Muscle layer of duodenum (tissue), 2 donors: ENCODE results near the gene RASSF4.
A peak's percentile ranks its signal among the peaks of the same experiment; 100 is the strongest.

ENCODE experiments used
- H3K27ac ChIP-seq: one replicate; pipeline ENCODE4 v1.7.0; 2013; ENCODE audit warnings: mild to moderate bottlenecking, low read length
- H3K27me3 ChIP-seq: one replicate; pipeline ENCODE4 v1.7.0; 2013; ENCODE audit warnings: low read depth, mild to moderate bottlenecking, control low read depth, low read length
- H3K36me3 ChIP-seq, 2 donors: one replicate each; pipeline ENCODE4 v1.7.0; 2013; ENCODE audit warnings: low read length in 2 of 2, control low read depth in 1 of 2, mild to moderate bottlenecking in 1 of 2; ENCODE audit not compliant: insufficient read depth in 2 of 2, control insufficient read depth in 1 of 2
- H3K4me1 ChIP-seq, 2 donors: one replicate each; pipeline ENCODE4 v1.7.0; 2013; ENCODE audit warnings: low read length in 2 of 2, mild to moderate bottlenecking in 2 of 2, control low read depth in 1 of 2, moderate library complexity in 1 of 2; ENCODE audit not compliant: insufficient read depth in 2 of 2, control insufficient read depth in 1 of 2
- H3K4me3 ChIP-seq, 2 donors: one replicate each; pipeline ENCODE4 v1.7.0; 2013; ENCODE audit warnings: low read length in 2 of 2, low read depth in 1 of 2, mild to moderate bottlenecking in 1 of 2
- H3K9me3 ChIP-seq, 2 donors: one replicate each; pipeline ENCODE4 v1.7.0; 2013; ENCODE audit warnings: low read length in 2 of 2, control low read depth in 1 of 2, mild to moderate bottlenecking in 1 of 2; ENCODE audit not compliant: control insufficient read depth in 1 of 2
- donor health status: healthy.

RASSF4 gene

DNA sequence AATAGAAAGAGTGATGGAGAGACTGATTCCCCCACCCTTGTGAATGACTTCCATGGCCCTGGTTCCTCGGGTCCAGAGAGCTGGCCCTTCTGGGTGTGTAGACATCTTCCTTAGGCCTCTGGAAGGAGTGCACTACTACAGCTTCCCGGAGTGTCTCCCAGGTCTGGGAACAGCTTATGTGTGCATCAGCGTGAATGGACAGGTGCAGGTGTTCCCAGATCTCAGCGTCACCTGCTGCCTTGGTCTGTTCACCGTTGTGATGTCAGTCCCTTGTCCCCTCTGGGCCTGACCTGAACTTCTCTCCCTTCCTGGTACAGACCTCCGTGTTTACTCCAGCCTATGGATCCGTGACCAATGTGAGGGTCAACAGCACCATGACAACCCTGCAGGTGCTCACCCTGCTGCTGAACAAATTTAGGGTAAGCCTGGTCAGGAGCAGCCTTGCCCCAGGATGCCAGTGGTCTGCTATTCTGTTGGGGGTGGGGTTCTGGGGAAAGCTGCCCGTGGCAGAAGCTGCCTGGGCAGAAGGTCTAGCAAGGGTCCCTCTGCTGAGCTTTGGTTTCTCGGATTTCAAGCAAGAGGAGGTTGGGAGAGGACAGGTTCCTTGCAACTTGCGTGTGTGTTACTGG is 29.5 kb downstream of the RASSF4 start:
- H3K27ac ChIP-seq = no peak overlapping the region
- no peaks in the 10 kb centered on the region for H3K4me1 ChIP-seq
- H3K36me3 ChIP-seq = peaks cover 27 to 31% of the 10 kb centered on the region in 2 donors
- H3K27me3 ChIP-seq = no peaks in the 10 kb centered on the region
- H3K4me3 ChIP-seq = no peak overlapping the region
- H3K9me3 ChIP-seq = no peaks in the 10 kb centered on the region

DNA sequence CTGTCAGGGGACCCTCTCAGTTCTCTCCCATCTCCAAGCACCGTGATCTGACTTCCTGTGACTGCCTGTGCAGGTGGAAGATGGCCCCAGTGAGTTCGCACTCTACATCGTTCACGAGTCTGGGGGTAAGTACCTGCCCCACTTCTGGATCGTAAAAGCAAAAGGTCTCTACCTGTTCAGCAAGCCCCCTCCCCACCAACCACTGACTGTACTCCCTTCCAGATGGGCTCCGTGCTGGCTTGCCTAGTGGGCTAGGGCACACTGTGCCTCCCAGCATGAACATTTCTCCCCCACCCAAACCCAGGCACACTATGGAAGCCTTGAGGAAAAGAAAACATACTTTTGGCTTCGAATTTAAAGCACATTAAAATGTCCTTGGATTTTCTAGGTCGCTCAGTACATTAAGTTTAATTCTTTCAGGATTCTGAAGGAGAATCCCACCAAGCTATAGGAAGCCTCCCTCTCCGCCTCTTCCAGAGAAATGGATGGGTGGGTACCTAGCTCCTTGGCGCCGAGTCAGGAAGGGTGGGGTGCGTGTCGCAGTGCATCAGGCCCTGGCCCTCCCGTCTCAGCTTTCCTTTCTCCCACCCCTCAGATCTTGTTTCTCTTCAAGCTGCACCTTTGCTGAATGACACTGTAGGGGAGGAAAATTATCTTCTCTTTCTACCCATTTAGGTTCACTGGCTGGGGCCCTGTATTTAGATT is 30.1 kb downstream of the RASSF4 start:
- Histone ChIP-seq H3K4me1 (peaks cover 0 to 2% of the 10 kb centered on the region in 2 donors), H3K27ac (no peak overlapping the region), H3K36me3 (peaks cover 24 to 27% of the 10 kb centered on the region in 2 donors), H3K9me3 (no peaks in the 10 kb centered on the region), H3K4me3 (no peak overlapping the region), H3K27me3 (no peaks in the 10 kb centered on the region)

DNA sequence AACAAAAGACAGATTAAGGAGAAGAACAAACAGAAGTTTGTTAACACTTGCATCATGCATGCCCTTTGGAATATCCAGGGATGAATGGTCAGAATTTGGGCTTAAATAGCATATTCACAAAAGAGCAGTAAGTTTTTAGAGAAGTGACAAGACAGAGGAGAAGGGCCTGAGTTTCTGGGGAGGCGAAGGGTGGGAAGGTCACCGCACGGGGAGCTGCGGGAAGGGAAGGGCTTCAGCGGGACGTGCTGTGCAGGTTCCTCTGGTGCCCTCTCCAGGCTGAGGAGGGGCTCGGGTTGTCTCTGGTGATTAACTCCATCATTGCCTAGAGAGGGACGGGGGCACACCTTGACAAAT is 30.7 kb downstream of the RASSF4 start:
- H3K9me3 ChIP-seq = no peaks in the 10 kb centered on the region
- no peak overlapping the region for H3K27ac ChIP-seq
- H3K4me1 ChIP-seq = peaks cover 0 to 7% of the 10 kb centered on the region in 2 donors
- H3K27me3 ChIP-seq = no peaks in the 10 kb centered on the region
- H3K36me3 ChIP-seq = peaks cover 19 to 27% of the 10 kb centered on the region in 2 donors
- H3K4me3 ChIP-seq = no peak overlapping the region

DNA sequence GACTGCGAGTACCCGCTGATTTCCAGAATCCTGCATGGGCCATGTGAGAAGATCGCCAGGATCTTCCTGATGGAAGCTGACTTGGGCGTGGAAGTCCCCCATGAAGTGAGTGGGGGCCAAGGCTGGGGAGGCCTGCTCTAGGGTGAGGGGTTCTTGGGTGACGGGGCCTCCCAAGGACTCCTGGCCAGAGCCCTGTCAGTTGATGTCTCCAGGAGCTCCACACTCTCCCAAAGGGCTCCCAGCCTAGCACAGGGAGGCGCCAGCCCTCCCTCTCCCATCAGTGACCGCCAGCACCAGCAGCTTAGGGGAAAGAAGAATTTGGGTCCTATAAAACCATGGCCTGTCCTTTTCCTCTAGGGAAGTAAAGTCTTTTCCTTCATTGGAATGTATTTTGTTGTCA is 31.4 kb downstream of the RASSF4 start:
- Histone ChIP-seq H3K4me1 (peaks cover 6 to 14% of the 10 kb centered on the region in 2 donors), H3K27ac (no peak overlapping the region), H3K27me3 (no peaks in the 10 kb centered on the region), H3K36me3 (peaks cover 19 to 26% of the 10 kb centered on the region in 2 donors), H3K4me3 (no peak overlapping the region), H3K9me3 (no peaks in the 10 kb centered on the region)

DNA sequence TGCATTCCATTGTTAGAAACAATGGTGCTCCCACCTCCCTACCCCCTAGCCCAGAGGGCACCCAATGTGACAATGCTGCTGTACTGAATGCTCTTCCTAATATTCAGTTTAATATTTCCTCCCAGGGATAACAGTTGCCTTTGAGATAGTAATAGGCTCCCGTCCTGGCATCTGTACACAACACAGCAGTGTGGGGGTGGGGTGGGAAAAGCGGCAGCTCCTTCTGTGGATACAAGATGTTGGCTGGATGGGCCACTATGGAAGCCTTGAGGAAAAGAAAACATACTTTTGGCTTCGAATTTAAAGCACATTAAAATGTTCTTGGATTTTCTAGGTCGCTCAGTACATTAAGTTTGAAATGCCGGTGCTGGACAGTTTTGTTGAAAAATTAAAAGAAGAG is 32.0 kb downstream of the RASSF4 start:
- H3K27ac ChIP-seq = no peak overlapping the region
- no peak overlapping the region for H3K4me3 ChIP-seq
- H3K27me3 ChIP-seq = no peaks in the 10 kb centered on the region
- peaks cover 19 to 20% of the 10 kb centered on the region in 2 donors for H3K36me3 ChIP-seq
- H3K9me3 ChIP-seq = no peaks in the 10 kb centered on the region
- peaks cover 12 to 20% of the 10 kb centered on the region in 2 donors for H3K4me1 ChIP-seq

DNA sequence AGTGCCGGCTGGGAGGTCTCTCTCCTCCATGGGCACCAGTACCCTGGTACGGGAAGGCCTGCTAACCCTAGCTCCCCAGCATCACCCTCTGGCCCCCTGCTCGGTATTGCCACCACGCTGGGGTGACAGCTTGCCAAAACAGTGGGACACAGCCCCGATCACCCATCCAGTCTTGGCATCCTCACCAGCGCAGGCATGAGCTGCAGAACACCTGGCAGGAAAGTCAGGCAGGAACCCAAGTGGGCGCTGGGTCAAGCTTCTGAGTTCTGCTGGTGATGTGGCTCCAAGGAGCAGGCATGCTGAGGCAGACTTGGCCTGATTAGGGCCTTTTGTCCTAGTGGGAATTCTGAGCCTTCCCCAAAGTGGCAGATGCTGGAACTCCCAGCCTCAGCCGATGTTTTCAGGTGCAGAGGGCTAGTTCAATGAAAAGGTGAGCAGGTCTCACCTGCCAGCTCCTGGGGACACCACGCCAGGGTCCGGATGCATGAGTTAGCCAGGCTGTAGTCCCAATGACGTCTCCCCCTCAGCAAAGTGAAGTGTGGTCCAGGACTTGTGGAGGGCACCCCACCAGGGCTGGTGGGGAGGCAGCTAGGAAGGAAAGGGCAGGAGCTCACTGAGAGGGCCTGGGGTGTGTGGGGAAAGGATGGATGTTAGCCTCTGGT is 32.6 kb downstream of the RASSF4 start:
- no peak overlapping the region for H3K27ac ChIP-seq
- H3K4me3 ChIP-seq = no peak overlapping the region
- H3K36me3 ChIP-seq = peaks cover 17 to 19% of the 10 kb centered on the region in 2 donors
- H3K9me3 ChIP-seq = no peaks in the 10 kb centered on the region
- peaks cover 17 to 26% of the 10 kb centered on the region in 2 donors for H3K4me1 ChIP-seq
- H3K27me3 ChIP-seq = no peaks in the 10 kb centered on the region

DNA sequence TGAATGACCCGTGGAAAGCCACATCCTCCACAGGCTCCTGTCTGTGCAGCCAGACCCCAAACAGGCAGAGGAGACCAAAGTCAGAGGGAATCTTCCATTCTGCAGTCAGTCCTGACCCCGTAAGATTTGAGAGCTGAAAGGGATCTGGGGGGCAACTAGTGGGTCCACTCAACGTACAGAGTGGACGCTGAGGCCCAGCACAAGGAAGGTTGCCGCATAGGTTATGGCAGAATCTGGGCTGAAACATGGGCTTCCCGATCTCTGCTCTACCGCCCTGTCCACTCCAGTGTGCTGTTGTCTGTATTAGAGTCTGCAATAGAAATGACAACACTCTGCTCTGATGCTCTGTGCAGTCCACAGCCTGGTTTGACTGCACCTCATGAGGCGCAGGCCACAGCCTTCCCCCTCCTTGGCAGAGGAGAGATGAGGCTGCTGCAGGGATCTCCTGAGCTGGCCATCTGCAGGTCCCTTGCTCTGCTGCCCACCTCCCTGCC is 33.2 kb downstream of the RASSF4 start:
- peaks cover 17 to 19% of the 10 kb centered on the region in 2 donors for H3K36me3 ChIP-seq
- H3K27ac ChIP-seq = no peak overlapping the region
- H3K9me3 ChIP-seq = no peaks in the 10 kb centered on the region
- no peaks in the 10 kb centered on the region for H3K27me3 ChIP-seq
- H3K4me3 ChIP-seq = no peak overlapping the region
- peaks cover 17 to 31% of the 10 kb centered on the region in 2 donors for H3K4me1 ChIP-seq

DNA sequence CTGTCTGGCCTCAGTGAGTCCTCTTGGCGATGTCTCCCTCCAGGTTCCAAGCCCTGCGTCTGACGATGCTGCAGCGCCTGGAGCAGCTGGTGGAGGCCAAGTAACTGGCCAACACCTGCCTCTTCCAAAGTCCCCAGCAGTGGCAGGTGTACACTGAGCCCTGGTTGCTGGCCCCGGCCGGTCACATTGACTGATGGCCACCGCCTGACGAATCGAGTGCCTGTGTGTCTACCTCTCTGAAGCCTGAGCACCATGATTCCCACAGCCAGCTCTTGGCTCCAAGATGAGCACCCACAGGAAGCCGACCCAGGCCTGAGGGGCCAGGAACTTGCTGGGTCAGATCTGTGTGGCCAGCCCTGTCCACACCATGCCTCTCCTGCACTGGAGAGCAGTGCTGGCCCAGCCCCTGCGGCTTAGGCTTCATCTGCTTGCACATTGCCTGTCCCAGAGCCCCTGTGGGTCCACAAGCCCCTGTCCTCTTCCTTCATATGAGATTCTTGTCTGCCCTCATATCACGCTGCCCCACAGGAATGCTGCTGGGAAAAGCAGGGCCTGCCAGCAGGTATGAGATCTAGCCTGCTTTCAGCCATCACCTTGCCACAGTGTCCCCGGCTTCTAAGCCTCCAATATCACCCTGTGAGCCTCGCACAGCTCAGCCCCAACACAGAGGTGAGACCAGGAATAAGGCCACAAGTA is 33.8 kb downstream of the RASSF4 start:
- Histone ChIP-seq H3K27me3 (no peaks in the 10 kb centered on the region), H3K27ac (no peak overlapping the region), H3K4me1 (peaks cover 17 to 31% of the 10 kb centered on the region in 2 donors), H3K4me3 (no peak overlapping the region), H3K36me3 (peaks cover 17 to 19% of the 10 kb centered on the region in 2 donors), H3K9me3 (no peaks in the 10 kb centered on the region)

DNA sequence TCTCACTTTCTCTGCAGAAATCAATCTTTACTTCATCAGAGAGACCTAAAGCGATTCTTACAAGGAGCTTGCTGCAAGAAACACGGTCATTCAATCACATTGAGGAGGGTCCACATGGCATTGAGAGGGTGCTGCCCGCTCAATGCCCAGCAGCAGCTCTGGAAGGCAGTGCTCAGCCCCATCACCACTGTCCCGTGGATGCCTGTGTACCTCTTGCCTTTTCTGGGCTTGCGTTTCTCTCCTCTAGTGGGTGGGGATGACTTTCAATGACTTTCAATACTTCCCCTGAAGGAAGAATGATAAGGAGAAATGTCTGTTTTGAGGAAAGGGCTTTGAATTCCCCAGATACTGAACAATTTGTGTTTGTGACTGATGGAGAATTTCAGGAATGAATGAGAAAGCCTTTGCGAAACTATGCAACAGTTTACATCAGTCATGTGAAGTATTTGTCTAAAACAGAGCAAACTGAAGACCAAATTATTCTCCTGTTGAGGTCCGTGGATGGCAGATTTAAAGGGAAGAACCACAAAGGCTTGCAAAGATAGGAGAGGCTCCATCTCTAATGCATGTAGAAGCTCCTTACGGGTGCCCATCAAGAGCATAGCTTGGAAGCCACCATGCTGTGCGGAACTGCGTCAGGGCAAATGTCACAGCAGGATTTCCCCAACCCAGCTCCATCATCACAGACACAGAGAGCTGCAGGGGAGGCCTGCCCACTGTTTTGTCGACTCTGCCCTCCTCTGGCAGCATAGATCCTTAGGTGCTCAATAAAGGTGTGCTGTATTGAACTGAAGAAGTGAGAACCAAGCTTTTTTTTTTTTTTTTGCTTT is 34.5 kb downstream of the RASSF4 start:
- H3K4me1 ChIP-seq = peaks cover 17 to 31% of the 10 kb centered on the region in 2 donors
- H3K27ac ChIP-seq = no peak overlapping the region

DNA sequence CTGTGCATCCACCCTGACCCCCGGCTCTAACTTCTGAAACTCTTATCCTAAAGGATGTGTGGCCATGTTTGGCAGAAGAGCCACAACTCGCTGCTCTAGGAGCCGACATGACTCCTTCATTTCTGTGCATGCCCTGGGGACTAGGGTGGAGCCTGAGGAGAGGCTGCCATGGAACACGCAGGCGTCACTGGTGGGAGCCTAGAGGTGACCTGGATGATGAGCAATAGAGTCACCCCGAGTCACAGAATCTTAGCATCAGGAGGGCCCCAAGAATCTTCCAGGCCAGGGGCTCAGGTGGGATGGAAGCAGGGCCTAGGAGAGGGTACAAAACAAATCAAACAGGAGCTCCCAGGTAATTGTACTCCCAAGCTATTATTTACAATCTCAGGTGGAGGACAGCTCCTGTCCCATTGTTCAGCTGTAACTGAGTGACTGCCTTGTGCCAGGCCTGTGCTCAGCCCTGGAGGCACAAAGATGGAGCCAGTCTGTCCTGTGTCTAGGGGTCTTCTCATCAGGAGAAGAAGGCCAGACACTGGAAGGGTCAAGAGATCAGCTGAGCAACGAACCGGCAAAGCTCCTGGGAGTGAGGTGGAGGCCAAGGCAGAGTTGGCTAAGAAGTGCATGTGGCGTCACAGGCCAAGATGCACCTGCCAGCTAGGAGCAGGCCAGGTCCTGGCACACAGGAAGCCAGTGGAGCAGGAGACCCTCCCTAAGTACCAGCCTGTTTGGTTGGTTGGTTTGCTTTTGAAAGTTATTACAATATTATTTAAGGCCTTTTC is 35.3 kb downstream of the RASSF4 start:
- H3K4me1 ChIP-seq = peaks cover 17 to 31% of the 10 kb centered on the region in 2 donors

More for the DNA sequence above, 34.5 kb downstream of the RASSF4 start:
- H3K27me3 ChIP-seq = no peaks in the 10 kb centered on the region
- peaks cover 17 to 19% of the 10 kb centered on the region in 2 donors for H3K36me3 ChIP-seq
- H3K9me3 ChIP-seq = no peaks in the 10 kb centered on the region
- no peak overlapping the region for H3K4me3 ChIP-seq

More for the DNA sequence above, 35.3 kb downstream of the RASSF4 start:
- Histone ChIP-seq H3K27me3 (no peaks in the 10 kb centered on the region), H3K9me3 (no peaks in the 10 kb centered on the region), H3K4me3 (no peak overlapping the region), H3K27ac (peak overlapping the region; percentile 52), H3K36me3 (peaks cover 15 to 17% of the 10 kb centered on the region in 2 donors)
